HepG2 (cell line): ENCODE results near the gene FMO1. TPM values are rescaled to one million over a fixed set of nuclear protein-coding genes. Genes with fewer than 3 reads are reported as not detected.

Source experiments
- ATAC-seq: fragments of 200-7000 bp; cut with Tn5 transposase; 3 replicates; pipeline ENCODE4 v1.9.1; 2020; ENCODE audit warnings: mild to moderate bottlenecking, moderate library complexity
- BruUV-seq: library from RNA; stranded (reverse); fragments of 400-500 nt; replicated peaks from 2 replicates; lab custom pipeline; 2021; lab: Mats Ljungman, UMichigan
- CTCF ChIA-PET: fragments of 300-600 bp; formaldehyde crosslinking; extraction: SDS; loops from one replicate; lab custom pipeline; 2021; ENCODE audit warnings: low total read pairs, inconsistent platforms, low intra/inter-chr PET ratio; lab: Yijun Ruan, JAX
- POLR2A ChIA-PET: fragments of 350-600 bp; sonication (Branson Sonifier 250); formaldehyde crosslinking; loops from one replicate; lab custom pipeline; 2020; ENCODE audit warnings: antibody characterized with exemption, inconsistent platforms; lab: Yijun Ruan, JAX
- DNase-seq: peaks from one replicate; pipeline ENCODE4 v3.0.0-alpha.2; 2015; ENCODE audit warnings: low spot score
- FAIRE-seq: peaks from 3 replicates; lab custom pipeline; 2011; peaks lifted over from hg19 to GRCh38; lab: Jason Lieb, UNC
- H2AFZ ChIP-seq: one replicate; pipeline ENCODE4 v1.6.1; 2011; ENCODE audit warnings: low read length, inconsistent platforms
- H3K27ac ChIP-seq: fragments of 300-600 bp; 3 replicates; pipeline ENCODE4 v1.8.0; 2011; ENCODE audit warnings: mixed run types, mild to moderate bottlenecking, mixed read lengths, low read length, inconsistent platforms; ENCODE audit not compliant: insufficient read depth; ENCODE audit errors: extremely low read length
- H3K27me3 ChIP-seq, 2 experiments: fragments of 200-600 bp in 1 of 2; 2 replicates in 1 of 2; 3 replicates in 1 of 2; pipeline versions ENCODE4 v1.6.0 to v1.8.0; 2011; ENCODE audit warnings: low read length in 2 of 2, mild to moderate bottlenecking in 2 of 2, moderate library complexity in 2 of 2, inconsistent platforms in 1 of 2; ENCODE audit not compliant: insufficient read depth in 2 of 2, control insufficient read depth in 1 of 2
- H3K36me3 ChIP-seq, 2 experiments: fragments of 200-600 bp in 1 of 2; replicated peaks in 1 of 2; 2 replicates in 1 of 2; 3 replicates in 1 of 2; pipeline versions ENCODE4 v1.5.1 to v1.8.0; 2011; ENCODE audit warnings: low read length in 2 of 2, inconsistent platforms in 1 of 2; ENCODE audit not compliant: insufficient read depth in 2 of 2, control insufficient read depth in 1 of 2
- H3K4me1 ChIP-seq: 2 replicates; pipeline ENCODE4 v1.5.1; 2012; ENCODE audit warnings: low read length, inconsistent platforms; ENCODE audit not compliant: insufficient read depth
- H3K4me2 ChIP-seq: 2 replicates; pipeline ENCODE4 v1.6.0; 2011; ENCODE audit warnings: low read depth, low read length, inconsistent platforms
- H3K4me3 ChIP-seq, 3 experiments: fragments of 200-600 bp in 1 of 3; sonication (generic), shearing (Covaris generic) in 1 of 3; replicated peaks in 1 of 3; 2 replicates each; pipeline ENCODE4 v1.5.1; 2011 to 2016; ENCODE audit warnings: low read length in 3 of 3, inconsistent platforms in 2 of 3, low read depth in 2 of 3, mild to moderate bottlenecking in 2 of 3, control low read depth in 1 of 3, mixed read lengths in 1 of 3; ENCODE audit not compliant: insufficient read depth in 1 of 3
- H3K79me2 ChIP-seq: one replicate; pipeline ENCODE4 v1.6.1; 2011; ENCODE audit warnings: low read length, inconsistent platforms; ENCODE audit not compliant: insufficient read depth
- H3K9ac ChIP-seq: 2 replicates; pipeline ENCODE4 v1.6.0; 2011; ENCODE audit warnings: mild to moderate bottlenecking, low read depth, low read length, inconsistent platforms; ENCODE audit not compliant: insufficient read depth
- H3K9me3 ChIP-seq: 2 replicates; pipeline ENCODE4 v1.5.1; 2012; ENCODE audit warnings: mild to moderate bottlenecking, low read length
- H4K20me1 ChIP-seq: 2 replicates; pipeline ENCODE4 v1.6.0; 2011; ENCODE audit warnings: inconsistent platforms, mild to moderate bottlenecking, low read length, moderate library complexity; ENCODE audit not compliant: insufficient read depth
- CTCF ChIP-seq: sonication (generic); formaldehyde crosslinking; IDR thresholded peaks from 2 replicates; pipeline ENCODE4 v1.5.0; 2020; ENCODE audit warnings: mild to moderate bottlenecking, missing genetic modification reagents, moderate library complexity
- FOXC1 ChIP-seq: sonication (generic); formaldehyde crosslinking; IDR thresholded peaks from 2 replicates; pipeline ENCODE4 v1.8.0; 2022; ENCODE audit warnings: mild to moderate bottlenecking, missing genetic modification reagents, borderline replicate concordance
- KLF9 ChIP-seq: IDR thresholded peaks from 2 replicates; pipeline ENCODE4 v1.6.1; 2016; ENCODE audit warnings: low read depth
- MATR3 ChIP-seq: sonication (generic); formaldehyde crosslinking; IDR thresholded peaks from 2 replicates; pipeline ENCODE4 v1.4.0; 2020; ENCODE audit warnings: missing genetic modification reagents
- RAD21 ChIP-seq: fragments of 450-650 bp; formaldehyde crosslinking; IDR thresholded peaks from 2 replicates; pipeline ENCODE4 v1.5.0; 2020; ENCODE audit warnings: mild to moderate bottlenecking
- ZFAT ChIP-seq: sonication (generic); formaldehyde crosslinking; conservative IDR thresholded peaks from 2 replicates; pipeline ENCODE4 v1.8.1; 2023; ENCODE audit warnings: missing genetic modification reagents, inconsistent platforms
- ZNF232 ChIP-seq: sonication (generic); formaldehyde crosslinking; IDR thresholded peaks from 2 replicates; pipeline ENCODE4 v1.4.0; 2020; ENCODE audit warnings: missing genetic modification reagents, borderline replicate concordance
- ZNF256 ChIP-seq: sonication (generic); formaldehyde crosslinking; conservative IDR thresholded peaks from 2 replicates; pipeline ENCODE4 v1.4.0; 2020; ENCODE audit warnings: missing genetic modification reagents
- ZNF746 ChIP-seq: sonication (generic); formaldehyde crosslinking; IDR thresholded peaks from 2 replicates; pipeline ENCODE4 v1.8.0; 2022; ENCODE audit warnings: mild to moderate bottlenecking, missing genetic modification reagents
- ZNF878 ChIP-seq: sonication (generic); formaldehyde crosslinking; IDR thresholded peaks from 2 replicates; pipeline ENCODE4 v1.8.1; 2023; ENCODE audit warnings: mild to moderate bottlenecking, missing genetic modification reagents, moderate library complexity
- in situ Hi-C: cut with HindIII; loops from 2 replicates; pipeline ENCODE4 v1.10.0; 2017; ENCODE audit warnings: low pct_unique_long_range_greater_than_20kb; ENCODE audit not compliant: extremely low pct_ligation_motif_present
- intact Hi-C: fragments of 100-400 bp; cut with micrococcal nuclease; formaldehyde crosslinking; loops from one replicate; pipeline ENCODE4 v1.10.0; 2022; ENCODE audit not compliant: unreplicated experiment
- polyA plus RNA-seq, 8 experiments: library from polyadenylated mRNA; depleted of rRNA in 3 of 8; stranded (reverse) in 7 of 8; unstranded in 1 of 8; fragments of >200 nt; fragmentation: Illumina TruSeq in 4 of 8; extraction: Trizol in 4 of 8; gene quantifications; 2 replicates each; pipeline versions ENCODE4 v1.2.1 to v1.2.3, GENCODE V29; 2011 to 2016; ENCODE audit warnings: low read depth in 4 of 8, missing spikeins in 1 of 8, mixed read lengths in 1 of 8; ENCODE audit not compliant: insufficient read depth in 1 of 8
- total RNA-seq, 5 experiments: library from RNA; depleted of rRNA; stranded (reverse); fragments of >200 nt; fragmentation: Illumina TruSeq; extraction: Trizol; gene quantifications; 2 replicates each; pipeline ENCODE4 v1.2.3, GENCODE V29; 2016; ENCODE audit warnings: low read depth in 1 of 5
- TF ChIP-seq, protein P1 (sequence below): sonication (generic); formaldehyde crosslinking; IDR thresholded peaks from 2 replicates; pipeline ENCODE4 v1.4.0; 2020; ENCODE audit warnings: low read depth, missing genetic modification reagents
- TF ChIP-seq, protein P2 (sequence below): sonication (generic); formaldehyde crosslinking; IDR thresholded peaks from 2 replicates; pipeline ENCODE4 v1.8.0; 2023; ENCODE audit warnings: mild to moderate bottlenecking, missing genetic modification reagents

Gene FMO1
- total and polyA plus RNA-seq, 2 of the 13 experiments (the other 11 are each of a cell fraction or from before 2014, with no cell fraction given): not detected

- TF ChIP-seq, protein P1, sequence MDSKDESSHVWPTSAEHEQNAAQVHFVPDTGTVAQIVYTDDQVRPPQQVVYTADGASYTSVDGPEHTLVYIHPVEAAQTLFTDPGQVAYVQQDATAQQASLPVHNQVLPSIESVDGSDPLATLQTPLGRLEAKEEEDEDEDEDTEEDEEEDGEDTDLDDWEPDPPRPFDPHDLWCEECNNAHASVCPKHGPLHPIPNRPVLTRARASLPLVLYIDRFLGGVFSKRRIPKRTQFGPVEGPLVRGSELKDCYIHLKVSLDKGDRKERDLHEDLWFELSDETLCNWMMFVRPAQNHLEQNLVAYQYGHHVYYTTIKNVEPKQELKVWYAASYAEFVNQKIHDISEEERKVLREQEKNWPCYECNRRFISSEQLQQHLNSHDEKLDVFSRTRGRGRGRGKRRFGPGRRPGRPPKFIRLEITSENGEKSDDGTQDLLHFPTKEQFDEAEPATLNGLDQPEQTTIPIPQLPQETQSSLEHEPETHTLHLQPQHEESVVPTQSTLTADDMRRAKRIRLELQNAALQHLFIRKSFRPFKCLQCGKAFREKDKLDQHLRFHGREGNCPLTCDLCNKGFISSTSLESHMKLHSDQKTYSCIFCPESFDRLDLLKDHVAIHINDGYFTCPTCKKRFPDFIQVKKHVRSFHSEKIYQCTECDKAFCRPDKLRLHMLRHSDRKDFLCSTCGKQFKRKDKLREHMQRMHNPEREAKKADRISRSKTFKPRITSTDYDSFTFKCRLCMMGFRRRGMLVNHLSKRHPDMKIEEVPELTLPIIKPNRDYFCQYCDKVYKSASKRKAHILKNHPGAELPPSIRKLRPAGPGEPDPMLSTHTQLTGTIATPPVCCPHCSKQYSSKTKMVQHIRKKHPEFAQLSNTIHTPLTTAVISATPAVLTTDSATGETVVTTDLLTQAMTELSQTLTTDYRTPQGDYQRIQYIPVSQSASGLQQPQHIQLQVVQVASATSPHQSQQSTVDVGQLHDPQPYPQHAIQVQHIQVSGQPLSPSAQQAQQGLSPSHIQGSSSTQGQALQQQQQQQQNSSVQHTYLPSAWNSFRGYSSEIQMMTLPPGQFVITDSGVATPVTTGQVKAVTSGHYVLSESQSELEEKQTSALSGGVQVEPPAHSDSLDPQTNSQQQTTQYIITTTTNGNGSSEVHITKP: no peak
- TF ChIP-seq CTCF (CRISPR knock-in tag) (peak; percentile 74), ZNF878 (CRISPR knock-in tag) (no peak), ZFAT (CRISPR knock-in tag) (no peak), RAD21 (CRISPR knock-in tag) (peak; percentile 49; the same call in 1 of the 2 replicates), MATR3 (CRISPR knock-in tag) (no peak), KLF9 (CRISPR knock-in tag) (no peak)
Measured at GRCh38 chr1:171226747-171227370, 21.4 kb upstream of the FMO1 start (continued).

GRCh38 chr1:171231326-171231725 lies 17.0 kb upstream of the FMO1 start:
- Histone ChIP-seq H2AFZ (no peak overlapping the region), H4K20me1 (no peaks in the 10 kb centered on the region), H3K36me3 (no peaks in the 10 kb centered on the region), H3K4me1 (no peaks in the 10 kb centered on the region), H3K27ac (no peak overlapping the region), H3K27me3 (no peaks in the 10 kb centered on the region), H3K9me3 (no peaks in the 10 kb centered on the region), H3K4me3 (no peak overlapping the region), H3K4me2 (no peak overlapping the region), H3K9ac (no peak overlapping the region), H3K79me2 (no peaks in the 10 kb centered on the region)
- ChIA-PET POLR2A (no interaction called here), CTCF (no interaction called here)
- no TSS peak for BruUV-seq
- in situ Hi-C loops: no loop called here
- FAIRE-seq (no peak), ATAC-seq (no peak), DNase-seq (no peak)
- TF ChIP-seq, protein P2, sequence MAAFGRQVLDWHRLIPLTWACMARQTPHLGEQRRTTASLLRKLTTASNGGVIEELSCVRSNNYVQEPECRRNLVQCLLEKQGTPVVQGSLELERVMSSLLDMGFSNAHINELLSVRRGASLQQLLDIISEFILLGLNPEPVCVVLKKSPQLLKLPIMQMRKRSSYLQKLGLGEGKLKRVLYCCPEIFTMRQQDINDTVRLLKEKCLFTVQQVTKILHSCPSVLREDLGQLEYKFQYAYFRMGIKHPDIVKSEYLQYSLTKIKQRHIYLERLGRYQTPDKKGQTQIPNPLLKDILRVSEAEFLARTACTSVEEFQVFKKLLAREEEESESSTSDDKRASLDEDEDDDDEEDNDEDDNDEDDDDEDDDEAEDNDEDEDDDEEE: no peak
- TF ChIP-seq ZNF232 (CRISPR knock-in tag) (no peak), ZNF746 (CRISPR knock-in tag) (no peak), ZNF256 (no peak), FOXC1 (CRISPR knock-in tag) (no peak)
- intact Hi-C loops: no loop called here
